Activated CD8-positive, alpha-beta memory T cell treated with anti-CD3 and anti-CD28 coated beads for 4 hours (primary cell): ENCODE results near the gene DNAI2.

Source experiments
- DNase-seq, 2 donors: peaks; one replicate each; pipeline ENCODE4 v3.0.0-alpha.2; 2020; ENCODE audit warnings: low read depth in 2 of 2

DNAI2 gene

GRCh38 chr17:74361230-74362068, 87.4 kb downstream of the DNAI2 start, which contains the start of gene BTBD17:
Gene BTBD17 (minus strand): TSS chr17:74361868. CDS start chr17:74361819, 49 bp downstream.
- no peak for DNase-seq

DNA sequence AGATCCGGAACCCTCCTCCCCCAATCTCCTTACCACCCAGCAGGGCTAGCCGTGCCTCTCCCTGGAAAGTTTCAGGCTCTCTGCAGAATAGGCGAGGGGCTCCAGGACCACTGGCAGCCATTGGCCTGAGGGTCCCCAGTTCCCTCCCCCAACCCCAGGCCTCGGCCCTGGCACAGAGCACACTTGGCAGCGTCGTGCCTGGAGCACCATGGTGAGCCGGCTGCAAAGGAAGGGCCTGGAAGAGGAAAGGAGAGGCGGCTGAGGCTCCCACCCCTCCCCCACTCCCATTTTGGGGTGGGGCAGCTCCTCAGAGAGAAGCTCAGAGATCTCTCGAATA, 88.0 kb downstream of the DNAI2 start:
- no peak for DNase-seq

DNA sequence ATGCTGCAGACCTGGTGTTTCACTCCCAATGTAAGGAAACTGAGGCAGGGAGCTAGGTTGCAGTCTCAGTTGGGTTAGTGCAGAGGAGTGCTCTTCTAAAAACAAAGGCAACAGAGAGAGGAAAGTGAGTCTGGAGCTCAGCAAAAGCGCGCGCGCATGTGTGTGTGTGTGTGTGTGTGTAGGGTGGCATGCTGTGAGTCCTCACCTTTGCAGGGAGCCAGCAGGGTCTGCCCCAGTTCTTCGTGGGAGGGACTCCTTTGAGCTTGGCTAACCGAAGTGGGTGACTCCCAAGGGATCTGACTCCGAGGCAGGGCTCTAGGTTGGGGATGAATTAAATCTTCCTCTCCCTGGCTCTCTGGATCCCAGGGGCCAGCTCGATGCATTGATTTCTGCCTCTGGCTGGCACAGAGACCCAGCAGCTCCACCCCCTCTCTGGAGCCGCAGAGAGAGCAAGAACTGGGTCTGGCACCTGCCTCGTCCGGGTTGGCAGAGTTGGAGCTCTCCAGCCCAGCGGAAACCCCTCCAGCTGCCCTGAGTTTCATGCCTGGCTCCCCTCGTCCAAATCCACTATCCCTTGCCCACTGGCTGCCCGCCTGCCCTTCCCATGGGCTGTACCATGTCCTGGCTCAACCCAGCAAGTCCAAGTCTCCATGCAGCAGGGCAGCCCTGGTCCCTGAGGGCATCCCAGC, 88.9 kb downstream of the DNAI2 start:
- no peak for DNase-seq
